ENCODE data around the gene GDI1. TPM values are rescaled to one million over a fixed set of nuclear protein-coding genes. Genes with fewer than 3 reads are reported as not detected.

GDI1 gene
- total and polyA plus RNA-seq, 7 donors, result 50.9 to 101 (median 75.2) TPM

GRCh38 chrX:154489182-154489581, 52.2 kb downstream of the GDI1 start:
- H3K27ac ChIP-seq, result peak overlapping the region; percentile 90 to 98 (median 94)
- WGBS, 2 donors, result 92% methylated on average over 4 of the region's 4 CpGs
- H3K36me3 ChIP-seq, result peaks cover 0 to 11% (median 0%) of the 10 kb centered on the region in 4 donors
- H3K9me3 ChIP-seq, result no peaks in the 10 kb centered on the region
- intact Hi-C loops (cut with DNase I), result loop anchor here (5.0 kb wide), 3 partner anchors 43 to 92 kb away; partner anchors contain the start of genes GDI1 and RPL10
- H3K4me1 ChIP-seq, result peaks cover 0 to 33% (median 22%) of the 10 kb centered on the region in 4 donors
- DNase-seq, result no peak
- H3K4me3 ChIP-seq, result peak overlapping the region in 1 of 4 donors; percentile 75
- TF ChIP-seq, protein P1, sequence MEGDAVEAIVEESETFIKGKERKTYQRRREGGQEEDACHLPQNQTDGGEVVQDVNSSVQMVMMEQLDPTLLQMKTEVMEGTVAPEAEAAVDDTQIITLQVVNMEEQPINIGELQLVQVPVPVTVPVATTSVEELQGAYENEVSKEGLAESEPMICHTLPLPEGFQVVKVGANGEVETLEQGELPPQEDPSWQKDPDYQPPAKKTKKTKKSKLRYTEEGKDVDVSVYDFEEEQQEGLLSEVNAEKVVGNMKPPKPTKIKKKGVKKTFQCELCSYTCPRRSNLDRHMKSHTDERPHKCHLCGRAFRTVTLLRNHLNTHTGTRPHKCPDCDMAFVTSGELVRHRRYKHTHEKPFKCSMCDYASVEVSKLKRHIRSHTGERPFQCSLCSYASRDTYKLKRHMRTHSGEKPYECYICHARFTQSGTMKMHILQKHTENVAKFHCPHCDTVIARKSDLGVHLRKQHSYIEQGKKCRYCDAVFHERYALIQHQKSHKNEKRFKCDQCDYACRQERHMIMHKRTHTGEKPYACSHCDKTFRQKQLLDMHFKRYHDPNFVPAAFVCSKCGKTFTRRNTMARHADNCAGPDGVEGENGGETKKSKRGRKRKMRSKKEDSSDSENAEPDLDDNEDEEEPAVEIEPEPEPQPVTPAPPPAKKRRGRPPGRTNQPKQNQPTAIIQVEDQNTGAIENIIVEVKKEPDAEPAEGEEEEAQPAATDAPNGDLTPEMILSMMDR (IDR thresholded peaks at IDR 0.05), result no peak
- no peak for TF ChIP-seq POLR2AphosphoS5 (IDR thresholded peaks at IDR 0.05)
- TF ChIP-seq EP300 (IDR thresholded peaks at IDR 0.05), result no peak
- TF ChIP-seq POLR2A (IDR thresholded peaks at IDR 0.05), result no peak
- no peaks in the 10 kb centered on the region for H3K27me3 ChIP-seq

DNA sequence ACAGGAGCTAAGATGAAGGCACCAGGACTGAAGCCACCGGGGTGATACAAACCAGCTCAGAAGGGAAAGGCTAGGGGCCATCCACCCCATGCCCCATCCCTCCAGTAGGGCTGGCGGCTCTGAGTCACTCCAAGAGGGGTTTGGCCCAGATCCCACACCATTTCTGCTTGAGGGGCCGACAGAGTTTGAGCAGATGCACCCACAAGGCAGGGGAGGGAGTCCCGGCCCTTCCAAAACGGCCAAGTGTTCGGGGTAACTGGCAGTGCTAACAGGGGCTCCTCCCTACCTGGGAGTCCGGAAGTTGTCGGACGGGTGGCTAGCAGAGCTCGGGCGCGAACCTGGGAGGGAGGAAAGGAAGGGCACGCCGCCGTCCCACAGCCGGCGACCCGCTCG, 53.1 kb downstream of the GDI1 start:
- Histone ChIP-seq H3K4me1 (peaks cover 0 to 32% (median 17%) of the 10 kb centered on the region in 4 donors), H3K27ac (peak overlapping the region; percentile 90 to 98 (median 94)), H3K4me3 (peak overlapping the region; percentile 41 to 77 (median 70)), H3K27me3 (no peaks in the 10 kb centered on the region), H3K9me3 (no peaks in the 10 kb centered on the region), H3K36me3 (peaks cover 0 to 3% (median 0%) of the 10 kb centered on the region in 4 donors)
- DNase-seq, result peak; percentile 82
- no peak for TF ChIP-seq EP300 (IDR thresholded peaks at IDR 0.05)
- TF ChIP-seq, protein P1 (IDR thresholded peaks at IDR 0.05), result no peak
- TF ChIP-seq POLR2AphosphoS5 (IDR thresholded peaks at IDR 0.05), result no peak
- no peak for TF ChIP-seq POLR2A (IDR thresholded peaks at IDR 0.05)
- 0 to 1% methylated on average over 19 of the region's 19 CpGs for WGBS, 2 donors
- intact Hi-C loops (cut with DNase I), result loop anchor here (1.0 kb wide), 1 partner anchor 26 kb away; the partner anchor contains the start of gene FAM3A

- H3K4me3 ChIP-seq, result peak within 1 kb of the TSS; percentile 41 to 77 (median 70)
- DNase-seq, result peak; percentile 97
- TF ChIP-seq POLR2AphosphoS5 (IDR thresholded peaks at IDR 0.05), result peak; percentile 88 to 91 (median 91)
- peak; percentile 35 to 82 for TF ChIP-seq POLR2A (IDR thresholded peaks at IDR 0.05)
- TF ChIP-seq, protein P1 (IDR thresholded peaks at IDR 0.05), result no peak
- H3K27me3 ChIP-seq, result no peaks in the 10 kb centered on the region
- 0% methylated on average over 70 to 71 of the region's 71 CpGs for WGBS, 2 donors
- H3K4me1 ChIP-seq, result peaks cover 0 to 27% (median 12%) of the 10 kb centered on the region in 4 donors
- H3K9me3 ChIP-seq, result no peaks in the 10 kb centered on the region
- H3K36me3 ChIP-seq, result no peaks in the 10 kb centered on the region
- intact Hi-C loops (cut with DNase I), result loop anchor here (1.0 kb wide), 1 partner anchor 26 kb away; the partner anchor contains the start of gene FAM3A
- peak within 1 kb of the TSS; percentile 90 to 98 (median 94) for H3K27ac ChIP-seq
Observed at GRCh38 chrX:154490414-154491083, 53.6 kb downstream of the GDI1 start, which contains the start of gene SLC10A3. TSS of gene SLC10A3 (minus strand) at chrX:154490629. CDS start at chrX:154488940, 1,689 bp downstream.

Small RNA genes lying within 50 kb of the gene (small RNA-seq; reads per million reads assigned to genes)
- gene MIR6858, result 0 reads per million in 3 donors
- 0 reads per million in 3 donors for gene SNORA70

Other genes starting within 250 kb of the GDI1 start
- not detected for gene OPN1MW2, start 217.4 kb upstream of the GDI1 start, total RNA-seq
- gene OPN1MW2, start 217.4 kb upstream of the GDI1 start, polyA plus RNA-seq, result not detected
- gene OPN1MW3, start 179.6 kb upstream of the GDI1 start, total RNA-seq, result under 1 TPM in 1 of 4 donors, not detected in 3; 0.54 TPM
- not detected for gene OPN1MW3, start 179.6 kb upstream of the GDI1 start, polyA plus RNA-seq
- not detected for gene TEX28, start 142.0 kb upstream of the GDI1 start, total RNA-seq
- gene TEX28, start 142.0 kb upstream of the GDI1 start, polyA plus RNA-seq, result not detected
- under 1 TPM in 1 of 4 donors, not detected in 3; under 0.01 TPM for gene TKTL1, start 141.4 kb upstream of the GDI1 start, total RNA-seq
- gene TKTL1, start 141.4 kb upstream of the GDI1 start, polyA plus RNA-seq, result under 1 TPM in 1 of 3 donors, not detected in 2; 0.31 TPM
- gene FLNA, start 62.5 kb upstream of the GDI1 start, total RNA-seq, result 1,000 to 10,000 TPM; 2,494 to 9,435 (median 5,341) TPM
- gene FLNA, start 62.5 kb upstream of the GDI1 start, polyA plus RNA-seq, result 100 to 1,000 TPM in 1 of 3 donors, 10 to 100 TPM in 2; 27.0 to 442 (median 42.0) TPM
- gene EMD, start 57.9 kb upstream of the GDI1 start, total RNA-seq, result 10 to 100 TPM; 44.3 to 66.8 (median 48.6) TPM
- 10 to 100 TPM; 40.7 to 87.9 (median 42.6) TPM for gene EMD, start 57.9 kb upstream of the GDI1 start, polyA plus RNA-seq
- gene RPL10, start 38.8 kb upstream of the GDI1 start, total RNA-seq, result 1,000 to 10,000 TPM; 3,138 to 8,651 (median 6,770) TPM
- 1,000 to 10,000 TPM; 4,760 to 8,094 (median 5,003) TPM for gene RPL10, start 38.8 kb upstream of the GDI1 start, polyA plus RNA-seq
- 10 to 100 TPM; 10.9 to 21.8 (median 16.6) TPM for gene DNASE1L1, start 27.9 kb upstream of the GDI1 start, total RNA-seq
- 10 to 100 TPM; 15.5 to 25.7 (median 17.4) TPM for gene DNASE1L1, start 27.9 kb upstream of the GDI1 start, polyA plus RNA-seq
- gene TAFAZZIN, start 25.6 kb upstream of the GDI1 start, total RNA-seq, result 10 to 100 TPM; 35.7 to 58.2 (median 36.6) TPM
- gene TAFAZZIN, start 25.6 kb upstream of the GDI1 start, polyA plus RNA-seq, result 10 to 100 TPM in 1 of 3 donors, 1 to 10 TPM in 2; 8.4 to 48.0 (median 9.2) TPM
- 10 to 100 TPM; 16.5 to 54.6 (median 27.0) TPM for gene ATP6AP1, start 8.5 kb upstream of the GDI1 start, total RNA-seq
- gene ATP6AP1, start 8.5 kb upstream of the GDI1 start, polyA plus RNA-seq, result 10 to 100 TPM; 18.6 to 87.7 (median 39.1) TPM
- 10 to 100 TPM; 40.5 to 78.1 (median 48.7) TPM for gene FAM50A, start 7.0 kb downstream of the GDI1 start, total RNA-seq
- 10 to 100 TPM; 61.9 to 85.1 (median 85.1) TPM for gene FAM50A, start 7.0 kb downstream of the GDI1 start, polyA plus RNA-seq
- 10 to 100 TPM in 1 of 4 donors, 1 to 10 TPM in 3; 3.1 to 12.7 (median 5.9) TPM for gene PLXNA3, start 21.1 kb downstream of the GDI1 start, total RNA-seq
- gene PLXNA3, start 21.1 kb downstream of the GDI1 start, polyA plus RNA-seq, result 10 to 100 TPM in 1 of 3 donors, 1 to 10 TPM in 2; 4.2 to 22.9 (median 8.6) TPM
- 10 to 100 TPM; 15.5 to 32.7 (median 22.4) TPM for gene LAGE3, start 42.1 kb downstream of the GDI1 start, total RNA-seq
- gene LAGE3, start 42.1 kb downstream of the GDI1 start, polyA plus RNA-seq, result 10 to 100 TPM; 12.7 to 25.4 (median 21.6) TPM
- 10 to 100 TPM; 31.6 to 51.0 (median 44.1) TPM for gene UBL4A, start 49.5 kb downstream of the GDI1 start, total RNA-seq
- 10 to 100 TPM; 36.5 to 44.4 (median 36.5) TPM for gene UBL4A, start 49.5 kb downstream of the GDI1 start, polyA plus RNA-seq
- gene SLC10A3, start 53.5 kb downstream of the GDI1 start, total RNA-seq, result 10 to 100 TPM; 17.5 to 28.8 (median 20.7) TPM
- gene SLC10A3, start 53.5 kb downstream of the GDI1 start, polyA plus RNA-seq, result 10 to 100 TPM; 12.9 to 22.6 (median 18.0) TPM
- 10 to 100 TPM; 30.7 to 49.0 (median 40.6) TPM for gene FAM3A, start 79.1 kb downstream of the GDI1 start, total RNA-seq
- 10 to 100 TPM; 49.7 to 64.9 (median 57.1) TPM for gene FAM3A, start 79.1 kb downstream of the GDI1 start, polyA plus RNA-seq
- gene G6PD, start 109.7 kb downstream of the GDI1 start, total RNA-seq, result 10 to 100 TPM; 15.0 to 32.1 (median 19.8) TPM
- 10 to 100 TPM in 2 of 3 donors, 1 to 10 TPM in 1; 9.0 to 34.6 (median 17.8) TPM for gene G6PD, start 109.7 kb downstream of the GDI1 start, polyA plus RNA-seq
- gene IKBKG, start 110.5 kb downstream of the GDI1 start, total RNA-seq, result 10 to 100 TPM in 3 of 4 donors, 1 to 10 TPM in 1; 9.2 to 27.4 (median 13.3) TPM
- gene IKBKG, start 110.5 kb downstream of the GDI1 start, polyA plus RNA-seq, result 10 to 100 TPM; 13.2 to 28.9 (median 17.8) TPM
- under 1 TPM in 1 of 4 donors, not detected in 3; 0.54 TPM for gene CTAG1A, start 148.0 kb downstream of the GDI1 start, total RNA-seq
- gene CTAG1A, start 148.0 kb downstream of the GDI1 start, polyA plus RNA-seq, result not detected
- not detected for gene CTAG1B, start 182.1 kb downstream of the GDI1 start, total RNA-seq
- not detected for gene CTAG1B, start 182.1 kb downstream of the GDI1 start, polyA plus RNA-seq
- gene CTAG2, start 216.4 kb downstream of the GDI1 start, total RNA-seq, result not detected
- gene CTAG2, start 216.4 kb downstream of the GDI1 start, polyA plus RNA-seq, result 1 to 10 TPM in 1 of 3 donors, not detected in 2; 3.0 TPM

Measured in sigmoid colon (tissue), 7 donors.